Lung (tissue), 12 donors: ENCODE data around the gene P3H3. TPM values are rescaled to one million over a fixed set of nuclear protein-coding genes. Genes with fewer than 3 reads are reported as not detected.

Experiments
- ATAC-seq: fragments of 200-7000 bp; cut with Tn5 transposase; one replicate; pipeline ENCODE4 v1.9.1; 2020; ENCODE audit warnings: moderate number of reproducible peaks; ENCODE audit not compliant: insufficient read depth, low FRiP score
- DNase-seq, 3 donors: peaks; one replicate each; pipeline ENCODE4 v3.0.0-alpha.2; 2013 to 2017
- H3K27ac ChIP-seq, 2 donors: one replicate each; pipeline ENCODE4 v1.5.1; 2013; ENCODE audit warnings: mild to moderate bottlenecking in 2 of 2, moderate library complexity in 2 of 2, control low read depth in 1 of 2, inconsistent platforms in 1 of 2, low read depth in 1 of 2, low read length in 1 of 2
- H3K27me3 ChIP-seq, 3 donors: one replicate each; pipeline ENCODE4 v1.5.1; 2013; ENCODE audit warnings: low read length in 2 of 3; ENCODE audit not compliant: control insufficient read depth in 3 of 3, insufficient read depth in 3 of 3
- H3K36me3 ChIP-seq, 4 donors: one replicate each; pipeline ENCODE4 v1.5.1; 2013; ENCODE audit warnings: low read length in 4 of 4, mild to moderate bottlenecking in 1 of 4, moderate library complexity in 1 of 4; ENCODE audit not compliant: control insufficient read depth in 4 of 4, insufficient read depth in 4 of 4
- H3K4me1 ChIP-seq, 5 donors: one replicate each; pipeline ENCODE4 v1.5.1; 2013; ENCODE audit warnings: low read length in 5 of 5, mild to moderate bottlenecking in 2 of 5, moderate library complexity in 1 of 5; ENCODE audit not compliant: control insufficient read depth in 5 of 5, insufficient read depth in 5 of 5
- H3K4me3 ChIP-seq: one replicate; pipeline ENCODE4 v1.5.1; 2013; ENCODE audit warnings: mild to moderate bottlenecking, control low read depth, moderate library complexity
- H3K9ac ChIP-seq, 2 donors: one replicate each; pipeline ENCODE4 v1.5.1; 2013; ENCODE audit warnings: low read length in 2 of 2, control low read depth in 1 of 2; ENCODE audit not compliant: insufficient read depth in 1 of 2
- H3K9me3 ChIP-seq, 4 donors: one replicate each; pipeline ENCODE4 v1.5.1; 2013; ENCODE audit warnings: low read length in 3 of 4, mild to moderate bottlenecking in 1 of 4, moderate library complexity in 1 of 4; ENCODE audit not compliant: control insufficient read depth in 4 of 4, insufficient read depth in 3 of 4
- CTCF ChIP-seq: IDR thresholded peaks from 2 replicates; pipeline ENCODE4 v1.5.1; 2012; ENCODE audit warnings: mild to moderate bottlenecking; ENCODE audit errors: control extremely low read depth, extremely low read depth
- WGBS, 2 donors: extraction: QIAGEN DNeasy Blood & Tissue Kit; methylation state at CpG; one replicate each; pipeline ENCODE4 v1.1.7; 2013; 5-methylcytosine and 5-hydroxymethylcytosine counted together
- polyA plus RNA-seq, 2 donors: library from polyadenylated mRNA; stranded (reverse); fragments of 200-250 nt; gene quantifications; one replicate each; pipeline ENCODE4 v1.2.1, GENCODE V29; 2013
- total RNA-seq, 2 donors: library from RNA; depleted of rRNA in 1 of 2; stranded (reverse); fragments of >200 nt in 1 of 2; gene quantifications; one replicate each; pipeline ENCODE4 v1.2.1, GENCODE V29; 2014 to 2021
- donor health status: control.
- donor health status: control.
- donor health status: Bipolar disorder and iron deficiency.
- donor health status: healthy.
- donor health status: DM: yes; HTN: yes; CAD: no.

P3H3 gene
- total and polyA plus RNA-seq, 4 donors, result 9.3 to 23.3 (median 14.2) TPM

- peaks cover 0 to 4% (median 0%) of the 10 kb centered on the region in 4 donors for H3K9me3 ChIP-seq
- DNase-seq (no peak), ATAC-seq (no peak)
- peaks cover 0 to 17% (median 9%) of the 10 kb centered on the region in 5 donors for H3K4me1 ChIP-seq
- TF ChIP-seq CTCF, result no peak
- peaks cover 0 to 7% (median 3%) of the 10 kb centered on the region in 3 donors for H3K27me3 ChIP-seq
- H3K4me3 ChIP-seq, result no peak overlapping the region
- H3K9ac ChIP-seq, result no peak overlapping the region
- peaks cover 0 to 37% (median 12%) of the 10 kb centered on the region in 4 donors for H3K36me3 ChIP-seq
- H3K27ac ChIP-seq, result no peak overlapping the region
- WGBS, 2 donors, result 92 to 93% methylated on average over 20 of the region's 20 CpGs
Measured at GRCh38 chr12:6817662-6818157, 10.5 kb upstream of the P3H3 start.

- H3K9ac ChIP-seq, result no peak overlapping the region
- peaks cover 0 to 7% (median 3%) of the 10 kb centered on the region in 3 donors for H3K27me3 ChIP-seq
- ATAC-seq (no peak), DNase-seq (no peak)
- peaks cover 0 to 4% (median 0%) of the 10 kb centered on the region in 4 donors for H3K9me3 ChIP-seq
- 79 to 90% methylated on average over 10 of the region's 10 CpGs for WGBS, 2 donors
- H3K36me3 ChIP-seq, result peaks cover 0 to 37% (median 12%) of the 10 kb centered on the region in 4 donors
- H3K4me3 ChIP-seq, result no peak overlapping the region
- no peak for TF ChIP-seq CTCF
- H3K27ac ChIP-seq, result no peak overlapping the region
- peaks cover 0 to 17% (median 9%) of the 10 kb centered on the region in 5 donors for H3K4me1 ChIP-seq
Measured at GRCh38 chr12:6818222-6818621, 10.0 kb upstream of the P3H3 start.

DNA sequence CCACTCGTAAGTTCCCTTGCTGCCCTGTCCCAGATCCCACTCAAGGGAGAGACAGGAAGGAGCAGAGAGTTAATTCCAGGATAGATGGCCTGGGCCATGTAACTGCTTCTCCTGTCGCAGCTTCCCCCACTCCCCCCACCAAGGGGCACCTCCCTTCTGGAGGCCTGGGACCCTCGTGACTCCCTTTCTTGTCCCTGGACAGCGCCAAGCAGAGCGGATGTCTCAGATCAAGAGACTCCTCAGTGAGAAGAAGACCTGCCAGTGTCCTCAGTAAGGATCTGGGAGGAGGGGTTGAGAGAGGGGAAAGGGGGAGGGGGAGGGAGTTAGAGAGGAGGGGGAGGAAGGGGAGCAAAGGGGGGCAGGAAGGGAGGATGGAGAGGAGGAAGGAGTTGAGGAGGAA, 9.6 kb upstream of the P3H3 start:
- no peak overlapping the region for H3K27ac ChIP-seq
- ATAC-seq, result no peak
- H3K36me3 ChIP-seq, result peaks cover 0 to 37% (median 12%) of the 10 kb centered on the region in 4 donors
- no peak for TF ChIP-seq CTCF
- H3K9ac ChIP-seq, result no peak overlapping the region
- DNase-seq, result peak in 1 of 3 donors; percentile 28
- WGBS, 2 donors, result 89 to 90% methylated on average over 5 of the region's 5 CpGs
- peaks cover 0 to 17% (median 9%) of the 10 kb centered on the region in 5 donors for H3K4me1 ChIP-seq
- H3K27me3 ChIP-seq, result peaks cover 0 to 7% (median 3%) of the 10 kb centered on the region in 3 donors
- peaks cover 0 to 4% (median 0%) of the 10 kb centered on the region in 4 donors for H3K9me3 ChIP-seq
- no peak overlapping the region for H3K4me3 ChIP-seq
